HG02798 (cell line): Measurements from ENCODE around the gene ZBTB20.
"Not testable (repeated sequence)": the region's sequence is repeated elsewhere in the genome, so short reads cannot be mapped to it uniquely, and the experiment has no call there.

ENCODE experiments used
- ATAC-seq: cut with Tn5 transposase; IDR thresholded peaks from one replicate; pipeline ENCODE4 v1.9.1; 2021; ENCODE audit warnings: mild to moderate bottlenecking; ENCODE audit not compliant: unreplicated experiment, poor library complexity

Gene ZBTB20

DNA sequence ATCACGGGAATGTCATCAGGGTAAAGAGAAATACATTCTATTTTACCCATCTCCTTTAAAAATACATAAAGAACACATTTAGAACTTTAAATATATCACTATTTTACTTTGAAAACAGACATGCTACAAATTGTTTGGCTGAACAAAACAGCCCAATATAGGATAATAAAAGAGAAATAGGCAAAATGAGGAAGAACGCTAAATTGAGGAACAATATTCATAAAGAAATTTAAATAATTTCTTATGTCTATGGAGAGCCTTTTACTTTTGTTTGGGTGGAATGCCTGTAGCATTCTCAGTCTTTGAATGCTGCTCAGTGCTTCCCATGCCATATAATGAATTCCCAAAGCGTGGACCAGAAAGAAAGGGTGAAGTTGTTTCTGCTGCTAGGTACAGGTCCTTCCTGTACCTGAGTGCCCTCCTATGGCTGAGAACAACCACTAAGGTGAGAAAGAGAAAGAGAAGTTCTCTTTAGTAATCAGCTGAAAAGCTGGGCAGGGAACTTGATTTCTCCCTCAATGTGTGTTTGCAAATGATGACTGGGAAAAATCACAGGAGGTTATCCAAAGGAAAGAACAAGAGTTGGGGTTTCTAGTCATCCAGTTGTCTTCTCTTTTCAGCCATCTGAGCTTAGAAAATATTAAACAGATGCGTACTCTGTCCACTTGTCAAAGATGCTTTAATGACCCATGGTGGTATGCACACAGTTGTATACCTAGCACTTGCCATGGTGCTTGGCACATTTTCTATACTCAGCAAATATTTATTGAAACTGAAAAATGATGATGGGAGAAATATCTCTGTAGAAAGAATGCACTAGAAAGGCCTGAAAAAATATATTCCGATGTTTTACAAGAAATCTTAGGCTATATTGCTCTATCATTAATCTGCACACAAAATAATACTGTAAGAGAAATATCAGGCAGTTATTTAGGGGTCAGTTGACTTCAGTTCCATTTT is 448.7 kb downstream of the ZBTB20 start:
- no peak for ATAC-seq

DNA sequence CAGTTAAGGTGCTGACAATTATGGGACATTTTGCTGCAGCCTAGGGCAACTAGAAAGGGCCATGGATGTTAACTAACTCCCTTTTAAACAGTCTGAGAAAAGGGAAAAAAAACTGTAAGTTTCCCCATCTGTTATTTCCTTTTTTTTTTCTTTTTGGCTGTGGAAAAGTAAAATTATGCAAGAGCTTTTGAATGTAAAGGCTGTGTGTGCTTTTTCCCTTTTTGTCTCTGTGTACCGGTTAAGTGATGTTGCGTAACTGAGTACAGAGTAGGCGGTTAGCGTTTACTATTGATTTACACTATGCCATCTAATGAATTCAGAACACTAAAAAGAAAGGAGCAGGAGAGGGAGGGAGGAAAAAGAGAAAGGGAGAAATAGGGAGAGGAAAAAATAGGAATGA is 449.7 kb downstream of the ZBTB20 start:
- no peak for ATAC-seq

GRCh38 chr3:114694251-114694650 is 452.8 kb downstream of the ZBTB20 start:
- ATAC-seq, result no peak

DNA sequence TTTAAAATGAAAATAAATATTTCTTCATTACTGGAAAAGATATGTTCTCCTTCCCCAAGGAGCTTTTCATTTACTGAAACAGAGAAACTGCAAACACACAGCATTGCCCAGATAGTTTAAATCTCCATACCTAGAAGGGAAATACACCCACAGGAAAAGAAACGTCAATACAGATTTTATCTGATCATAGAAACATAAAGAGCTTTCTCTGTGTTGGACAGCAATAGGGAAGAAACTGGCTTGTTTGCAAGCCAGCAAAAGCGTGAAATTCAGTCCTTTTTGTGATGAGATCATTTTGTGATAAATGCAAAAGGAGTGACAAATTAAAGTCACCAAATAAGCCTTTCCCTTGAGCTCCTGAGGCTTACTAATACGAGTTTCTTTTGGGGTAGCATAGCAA is 455.2 kb downstream of the ZBTB20 start:
- no peak for ATAC-seq

- no peak for ATAC-seq
These were observed 456.2 kb downstream of the ZBTB20 start for GRCh38 chr3:114690911-114691310.

GRCh38 chr3:114687151-114687550 is 459.9 kb downstream of the ZBTB20 start:
- ATAC-seq, result no peak

GRCh38 chr3:114686621-114687020 is 460.5 kb downstream of the ZBTB20 start:
- no peak for ATAC-seq

- ATAC-seq, result no peak
These were observed 461.9 kb downstream of the ZBTB20 start for GRCh38 chr3:114685161-114685560.

DNA sequence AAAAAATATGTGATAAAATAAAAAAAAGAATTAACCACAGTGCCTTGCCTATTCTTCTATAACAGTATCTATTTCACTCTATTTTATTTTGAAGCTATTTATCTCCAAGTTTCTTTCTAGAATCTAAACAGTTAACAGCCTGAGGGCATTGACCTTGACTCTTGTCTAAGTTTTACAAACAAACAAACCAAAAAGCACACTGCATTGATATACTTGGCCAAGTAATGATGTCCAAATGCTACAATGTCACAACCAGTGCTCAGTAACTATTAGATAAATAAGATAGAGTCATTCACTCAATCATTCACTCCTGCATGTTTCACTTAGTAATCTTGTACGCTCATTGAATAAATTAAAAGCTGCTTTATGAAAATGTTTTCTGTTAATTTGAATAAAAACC is 466.8 kb downstream of the ZBTB20 start:
- ATAC-seq, result no peak

DNA sequence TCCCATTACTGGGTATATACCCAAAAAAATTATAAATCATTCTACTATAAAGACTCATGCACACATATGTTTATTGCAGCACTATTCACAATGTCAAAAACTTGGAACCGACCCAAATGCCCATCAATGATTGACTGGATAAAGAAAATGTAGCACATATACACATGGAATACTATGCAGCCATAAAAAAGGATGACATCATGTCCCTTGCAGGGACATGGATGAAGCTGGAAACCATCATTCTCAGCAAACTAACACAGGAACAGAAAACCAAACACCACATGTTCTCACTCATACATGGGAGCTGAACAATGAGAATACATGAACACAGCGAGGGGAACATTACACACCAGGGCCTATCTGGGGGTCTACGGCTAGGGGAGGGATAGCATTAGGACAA is 467.3 kb downstream of the ZBTB20 start:
- not testable (repeated sequence) for ATAC-seq

DNA sequence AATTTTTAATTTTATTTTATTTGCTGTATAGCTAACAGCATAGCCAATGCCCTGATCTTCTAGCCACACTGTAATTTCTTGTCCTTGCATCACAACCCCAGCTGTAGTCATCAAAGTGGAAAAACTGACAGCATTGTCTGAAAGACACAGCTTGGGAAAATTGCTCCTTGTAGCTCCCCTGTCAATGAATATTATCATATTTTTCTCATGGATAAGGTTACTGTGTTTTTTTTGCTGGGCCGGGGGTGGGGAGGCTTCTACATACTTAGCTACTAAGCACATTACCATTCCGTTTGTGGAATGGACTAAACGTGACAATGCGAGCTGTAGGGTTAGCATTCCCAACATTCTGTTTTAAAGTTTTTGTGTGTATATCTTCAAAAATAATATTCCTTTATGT is 472.0 kb downstream of the ZBTB20 start:
- no peak for ATAC-seq

DNA sequence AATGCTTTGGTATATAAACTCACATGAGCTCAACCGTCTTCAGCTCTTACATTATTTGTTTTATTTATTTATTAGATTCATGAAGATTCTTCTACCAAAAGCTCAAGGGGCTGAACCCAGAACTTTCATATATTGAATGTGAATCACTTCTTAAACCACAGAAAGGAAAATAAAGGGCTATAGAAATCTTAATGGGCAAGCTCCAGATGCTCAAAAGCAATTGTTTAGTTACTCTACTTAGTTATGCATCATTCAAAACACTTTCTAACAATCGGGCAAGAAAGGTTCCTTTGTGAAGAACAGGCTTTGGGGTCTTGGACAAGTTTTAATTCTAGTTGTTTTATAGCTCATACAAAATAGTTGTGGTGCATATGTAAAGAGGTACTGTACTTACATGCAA is 473.1 kb downstream of the ZBTB20 start:
- no peak for ATAC-seq

DNA sequence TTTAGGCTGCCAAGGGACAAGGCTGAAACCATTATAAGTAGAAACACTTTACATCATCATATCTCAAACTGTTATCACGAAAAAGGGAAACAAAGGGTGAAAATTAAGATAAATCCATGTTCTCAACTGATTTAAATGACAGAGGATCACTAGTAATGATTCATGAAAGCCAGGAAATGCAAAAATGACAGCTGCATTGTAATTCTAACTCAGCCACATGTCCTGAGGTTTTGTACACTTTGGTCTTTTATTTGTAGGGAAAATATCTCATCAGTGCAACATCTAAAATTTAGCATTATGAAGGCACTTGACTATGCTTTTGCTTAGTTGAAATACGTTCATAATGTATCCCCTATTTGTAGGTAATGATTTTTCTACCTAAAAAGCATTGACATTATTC is 473.6 kb downstream of the ZBTB20 start:
- no peak for ATAC-seq

DNA sequence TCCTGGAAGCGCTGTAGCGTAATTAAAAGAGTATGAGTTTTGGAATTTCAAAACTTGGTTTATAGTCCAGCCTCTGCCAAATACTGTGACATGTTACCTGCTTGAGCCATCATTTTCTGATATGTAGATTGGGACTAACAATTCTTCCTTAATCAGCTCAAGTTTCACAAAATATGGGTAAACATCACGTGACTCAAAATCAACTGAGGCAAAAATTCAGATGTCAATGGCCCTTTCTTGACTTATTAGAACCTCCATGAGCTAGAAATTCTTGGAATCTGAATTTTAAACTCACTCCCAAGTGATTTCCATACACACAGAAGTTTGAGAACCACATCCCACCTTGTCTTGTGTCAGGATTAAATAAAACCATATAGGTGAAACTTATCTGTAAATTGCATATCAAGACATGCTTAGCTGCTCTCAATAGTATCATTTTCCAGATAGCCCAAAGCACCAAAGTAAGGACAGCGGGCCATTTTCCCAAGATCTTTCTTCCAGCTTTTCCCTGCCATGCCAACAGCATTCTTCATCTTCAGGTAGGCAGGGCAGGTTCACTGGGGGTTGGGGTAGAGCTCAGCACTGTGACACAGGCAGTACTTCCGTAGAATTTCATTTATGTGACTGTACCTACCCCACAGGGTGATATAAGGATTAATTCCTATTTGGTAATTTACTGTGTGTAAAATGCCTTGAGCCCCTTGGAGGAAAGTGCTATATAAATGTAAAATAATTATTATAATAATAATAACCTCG is 474.2 kb downstream of the ZBTB20 start:
- ATAC-seq, result no peak

DNA sequence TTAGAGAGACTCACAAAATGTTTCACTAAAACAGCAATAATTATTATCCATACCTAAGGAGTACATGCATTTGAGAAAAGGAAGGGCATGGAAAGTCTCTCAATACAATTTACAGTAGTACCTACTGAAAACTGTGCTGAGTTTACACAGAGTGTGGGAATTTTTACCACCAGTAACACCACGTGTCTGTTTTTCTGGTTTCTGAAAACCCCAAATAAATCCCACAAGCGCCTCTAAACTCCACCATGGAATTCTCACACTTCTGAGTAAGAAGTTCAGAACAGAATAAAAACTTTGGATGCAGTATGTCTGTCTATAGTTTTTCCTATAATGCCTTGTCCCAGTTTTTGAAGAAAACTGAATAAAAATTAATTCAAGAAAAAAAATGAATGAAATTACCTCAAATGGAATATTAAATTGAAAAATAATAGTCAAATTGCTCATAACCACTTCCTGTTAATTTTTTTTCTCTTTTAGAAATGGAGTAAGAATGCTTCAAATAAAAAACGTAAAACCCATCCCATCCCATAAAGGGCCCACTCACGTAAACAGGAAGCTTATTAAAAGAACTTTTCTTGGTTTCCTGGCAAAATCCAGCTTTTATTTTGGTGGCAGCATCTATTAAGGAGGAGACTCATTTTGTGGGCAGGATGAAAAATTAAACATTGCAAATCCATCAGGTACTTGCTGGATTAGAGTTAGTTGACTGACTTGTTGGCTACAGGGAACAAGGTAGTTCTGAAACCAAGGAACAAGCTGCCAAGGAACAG is 475.2 kb downstream of the ZBTB20 start:
- ATAC-seq, result no peak

DNA sequence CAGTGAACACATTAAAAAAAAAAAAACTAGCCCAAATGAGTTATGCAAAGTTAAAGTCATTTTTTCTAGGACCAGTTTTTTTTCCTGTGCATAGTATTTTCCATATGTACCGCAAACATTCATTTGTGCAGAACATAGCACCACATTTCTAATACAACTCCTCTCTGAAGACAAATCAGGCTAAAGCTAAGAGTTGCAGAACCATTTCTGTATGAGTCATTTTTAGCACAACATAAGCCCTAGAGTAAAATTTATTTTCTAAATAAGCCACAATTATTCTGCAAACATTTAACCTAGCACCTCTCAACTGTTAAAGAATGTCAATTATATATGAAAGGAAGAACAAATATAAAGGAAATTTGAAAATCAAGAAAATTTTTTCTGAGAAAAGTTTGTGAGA is 477.5 kb downstream of the ZBTB20 start:
- no peak for ATAC-seq

GRCh38 chr3:114668099-114668498 is 479.0 kb downstream of the ZBTB20 start:
- no peak for ATAC-seq

DNA sequence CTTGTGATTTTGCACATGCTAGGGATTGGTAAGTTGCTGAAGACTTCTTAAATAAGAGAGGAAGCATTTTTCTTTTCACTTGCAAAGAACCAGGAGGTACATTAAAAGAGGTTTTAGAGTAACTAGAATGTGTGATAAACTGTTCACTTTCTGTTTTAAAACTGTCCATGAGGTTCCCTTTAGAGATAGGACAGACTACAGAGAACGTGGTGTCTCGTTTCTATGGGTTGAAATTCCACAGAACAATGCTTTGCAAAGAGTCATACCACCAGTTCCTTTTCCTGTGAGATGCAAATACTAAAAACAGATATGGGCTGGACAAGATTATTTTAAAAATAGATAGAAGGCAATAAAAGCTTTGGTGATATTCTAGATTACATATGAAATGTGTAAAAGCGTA is 480.5 kb downstream of the ZBTB20 start:
- ATAC-seq, result no peak

- ATAC-seq, result no peak
These were observed 483.1 kb downstream of the ZBTB20 start for GRCh38 chr3:114664006-114664405.

- no peak for ATAC-seq
These were observed 486.3 kb downstream of the ZBTB20 start for GRCh38 chr3:114660808-114661207.

DNA sequence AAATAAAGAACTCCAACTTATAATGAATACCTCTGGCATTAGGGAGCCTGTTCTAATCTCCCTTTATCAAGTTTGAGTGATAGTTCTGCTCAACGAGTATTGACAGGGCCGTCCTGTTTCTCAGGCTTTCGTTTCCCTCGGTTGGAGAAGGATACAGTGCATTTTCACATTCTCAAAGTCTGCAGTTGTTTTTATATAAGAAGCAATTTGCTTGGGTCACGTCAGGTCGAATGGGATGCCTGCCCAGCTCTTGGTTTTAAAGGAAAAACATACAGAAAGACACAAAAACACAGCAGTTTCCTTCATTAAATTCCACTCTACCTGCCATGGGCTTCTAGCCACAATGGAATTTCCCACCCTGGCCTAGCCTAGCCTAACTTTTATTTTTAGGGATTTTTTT is 487.0 kb downstream of the ZBTB20 start:
- no peak for ATAC-seq
